GM13977 (cell line): Measurements from ENCODE around the gene PPEF1.

Experiments
- DNase-seq: peaks from one replicate; pipeline ENCODE4 v3.0.0; 2012; ENCODE audit warnings: low spot score
- in situ Hi-C: fragments of 300-500 bp; cut with MboI; formaldehyde crosslinking; loops from one replicate; pipeline ENCODE4 v1.12.0; 2022; ENCODE audit warnings: low sequenced_read_pairs, low pct_unique_long_range_greater_than_20kb, mixed read lengths, inconsistent platforms; ENCODE audit not compliant: unreplicated experiment
- TF ChIP-seq, protein P1 (sequence below): IDR thresholded peaks from 2 replicates; pipeline ENCODE4 v1.5.1; 2012; ENCODE audit warnings: mild to moderate bottlenecking, control low read depth; ENCODE audit not compliant: insufficient read depth; ENCODE audit errors: extremely low read depth, missing control alignments

The PPEF1 gene

DNA sequence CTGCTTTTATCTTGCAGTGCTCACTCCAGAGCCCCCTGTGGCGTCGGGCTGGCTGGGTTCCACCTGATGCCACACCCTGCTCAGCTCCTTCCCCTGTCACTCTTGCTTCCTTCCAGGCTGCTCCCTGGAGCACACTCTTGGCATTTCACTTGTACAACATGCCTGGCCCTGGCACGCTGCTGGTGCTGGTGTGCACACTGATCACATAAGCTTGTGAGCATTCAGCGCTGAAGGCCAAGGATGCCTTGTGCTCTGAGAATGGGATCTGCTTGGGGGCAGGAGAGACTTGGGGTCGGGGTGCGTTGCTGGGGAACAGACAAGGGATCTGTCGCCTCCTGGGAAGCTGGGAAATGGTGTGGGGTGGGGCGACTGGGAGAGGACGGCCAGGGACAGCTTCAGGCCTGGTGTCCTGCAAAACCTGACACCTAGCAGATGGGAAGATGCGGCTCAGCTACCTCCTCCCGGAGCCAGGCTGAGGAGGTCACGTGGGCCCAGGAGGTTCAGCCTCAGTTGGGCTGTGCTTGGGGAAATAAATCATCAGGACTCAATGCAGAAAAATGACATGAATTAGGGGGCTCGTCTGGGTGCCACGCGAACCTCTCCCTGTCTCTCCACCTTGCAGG lies 167.9 kb downstream of the PPEF1 start:
- no peak for DNase-seq
- TF ChIP-seq, protein P1, sequence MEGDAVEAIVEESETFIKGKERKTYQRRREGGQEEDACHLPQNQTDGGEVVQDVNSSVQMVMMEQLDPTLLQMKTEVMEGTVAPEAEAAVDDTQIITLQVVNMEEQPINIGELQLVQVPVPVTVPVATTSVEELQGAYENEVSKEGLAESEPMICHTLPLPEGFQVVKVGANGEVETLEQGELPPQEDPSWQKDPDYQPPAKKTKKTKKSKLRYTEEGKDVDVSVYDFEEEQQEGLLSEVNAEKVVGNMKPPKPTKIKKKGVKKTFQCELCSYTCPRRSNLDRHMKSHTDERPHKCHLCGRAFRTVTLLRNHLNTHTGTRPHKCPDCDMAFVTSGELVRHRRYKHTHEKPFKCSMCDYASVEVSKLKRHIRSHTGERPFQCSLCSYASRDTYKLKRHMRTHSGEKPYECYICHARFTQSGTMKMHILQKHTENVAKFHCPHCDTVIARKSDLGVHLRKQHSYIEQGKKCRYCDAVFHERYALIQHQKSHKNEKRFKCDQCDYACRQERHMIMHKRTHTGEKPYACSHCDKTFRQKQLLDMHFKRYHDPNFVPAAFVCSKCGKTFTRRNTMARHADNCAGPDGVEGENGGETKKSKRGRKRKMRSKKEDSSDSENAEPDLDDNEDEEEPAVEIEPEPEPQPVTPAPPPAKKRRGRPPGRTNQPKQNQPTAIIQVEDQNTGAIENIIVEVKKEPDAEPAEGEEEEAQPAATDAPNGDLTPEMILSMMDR, result no peak
- in situ Hi-C loops, result loop anchor here (25.0 kb wide), 1 partner anchor 463 kb away; no protein-coding TSS in a partner anchor

DNA sequence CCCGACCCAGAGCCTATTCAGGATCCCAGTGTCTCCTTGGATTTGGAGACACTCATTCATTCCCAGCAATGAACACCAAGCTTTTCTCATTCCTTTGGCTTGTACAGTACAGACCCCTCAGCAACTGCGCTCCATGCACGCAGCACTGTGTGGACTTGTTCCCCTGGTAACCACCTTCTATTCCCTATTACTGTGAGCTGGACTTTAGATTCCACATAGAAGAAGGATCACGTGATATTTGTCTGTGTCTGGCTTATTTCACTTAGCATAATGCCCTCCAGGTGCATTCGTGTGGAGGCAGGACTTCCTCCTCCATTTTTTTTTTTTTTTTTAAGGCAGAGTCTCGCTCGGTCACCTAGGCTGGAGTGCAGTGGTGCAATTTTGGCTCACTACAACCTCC lies 170.0 kb downstream of the PPEF1 start:
- DNase-seq, result no peak
- TF ChIP-seq, protein P1, result no peak
- in situ Hi-C loops, result loop anchor here (25.0 kb wide), 1 partner anchor 465 kb away; no protein-coding TSS in a partner anchor
